ENCODE data around the gene POP4. TPM values are rescaled to one million over a fixed set of nuclear protein-coding genes. Genes with fewer than 3 reads are reported as not detected.
"Not testable (repeated sequence)": the region's sequence is repeated elsewhere in the genome, so short reads cannot be mapped to it uniquely, and the experiment has no call there.

POP4 gene
- total RNA-seq, 1 donor from 2014 or later, result 48.4 TPM

DNA sequence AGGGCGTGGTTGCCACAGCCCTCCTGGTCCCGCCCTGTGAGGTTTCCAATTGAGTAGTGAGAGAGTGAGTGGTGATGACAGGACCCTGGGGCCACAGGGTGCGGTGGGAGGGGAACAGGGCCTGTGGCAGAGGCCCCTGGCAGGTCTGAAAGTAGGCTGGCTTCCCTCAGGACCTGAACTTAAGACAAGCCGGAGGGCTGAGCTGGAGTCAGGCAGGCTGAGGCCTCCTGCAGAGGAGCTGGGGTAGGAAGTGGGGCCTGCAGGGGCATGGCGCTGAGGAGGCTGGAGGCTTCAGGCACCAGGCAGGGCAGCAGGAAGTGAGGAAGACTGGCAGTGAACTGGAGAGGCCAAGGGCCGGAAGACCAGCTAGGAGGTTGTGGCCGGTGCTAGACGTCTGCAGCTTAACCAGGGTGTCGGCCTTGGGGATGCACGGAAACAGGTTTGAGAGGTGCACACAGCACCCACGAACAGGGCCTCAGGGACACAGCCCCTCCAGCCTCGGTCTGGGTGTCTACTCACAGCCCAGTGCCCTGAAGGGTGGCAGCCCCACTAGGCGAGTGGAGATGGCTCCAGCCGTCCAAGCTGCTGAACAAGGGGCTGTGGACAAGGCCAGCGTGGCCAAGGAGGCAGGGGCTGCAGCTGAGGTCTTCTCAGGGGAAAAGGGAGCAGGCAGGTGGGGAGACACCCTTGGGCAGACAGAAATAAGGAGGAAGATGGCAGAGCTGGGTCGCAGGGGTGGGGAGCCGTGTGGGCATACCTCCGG is 17.8 kb downstream of the POP4 start:
- Mint-ChIP-seq H3K4me3 (no peak overlapping the region), H3K27ac (peak overlapping the region; percentile 71)
- DNase-seq (ENCODE audit: extremely low spot score, unreplicated experiment), result no peak

GRCh38 chr19:29624489-29625185 is 18.6 kb downstream of the POP4 start:
- peaks cover 8% of the 10 kb centered on the region for H3K4me1 Mint-ChIP-seq (ENCODE audit: unreplicated experiment)
- H3K9me3 Mint-ChIP-seq, result no peaks in the 10 kb centered on the region
- H3K36me3 Mint-ChIP-seq, result no peaks in the 10 kb centered on the region
- no peak for DNase-seq (ENCODE audit: extremely low spot score, unreplicated experiment)
- H3K27me3 Mint-ChIP-seq, result no peaks in the 10 kb centered on the region
- TF ChIP-seq, protein P1, sequence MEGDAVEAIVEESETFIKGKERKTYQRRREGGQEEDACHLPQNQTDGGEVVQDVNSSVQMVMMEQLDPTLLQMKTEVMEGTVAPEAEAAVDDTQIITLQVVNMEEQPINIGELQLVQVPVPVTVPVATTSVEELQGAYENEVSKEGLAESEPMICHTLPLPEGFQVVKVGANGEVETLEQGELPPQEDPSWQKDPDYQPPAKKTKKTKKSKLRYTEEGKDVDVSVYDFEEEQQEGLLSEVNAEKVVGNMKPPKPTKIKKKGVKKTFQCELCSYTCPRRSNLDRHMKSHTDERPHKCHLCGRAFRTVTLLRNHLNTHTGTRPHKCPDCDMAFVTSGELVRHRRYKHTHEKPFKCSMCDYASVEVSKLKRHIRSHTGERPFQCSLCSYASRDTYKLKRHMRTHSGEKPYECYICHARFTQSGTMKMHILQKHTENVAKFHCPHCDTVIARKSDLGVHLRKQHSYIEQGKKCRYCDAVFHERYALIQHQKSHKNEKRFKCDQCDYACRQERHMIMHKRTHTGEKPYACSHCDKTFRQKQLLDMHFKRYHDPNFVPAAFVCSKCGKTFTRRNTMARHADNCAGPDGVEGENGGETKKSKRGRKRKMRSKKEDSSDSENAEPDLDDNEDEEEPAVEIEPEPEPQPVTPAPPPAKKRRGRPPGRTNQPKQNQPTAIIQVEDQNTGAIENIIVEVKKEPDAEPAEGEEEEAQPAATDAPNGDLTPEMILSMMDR (conservative IDR thresholded peaks at IDR 0.05), result no peak
- H3K4me3 Mint-ChIP-seq, result no peak overlapping the region
- peak overlapping the region; percentile 56 for H3K27ac Mint-ChIP-seq

More for the DNA sequence above, 17.8 kb downstream of the POP4 start:
- H3K9me3 Mint-ChIP-seq, result no peaks in the 10 kb centered on the region
- no peaks in the 10 kb centered on the region for H3K36me3 Mint-ChIP-seq
- H3K4me1 Mint-ChIP-seq (ENCODE audit: unreplicated experiment), result peaks cover 8% of the 10 kb centered on the region
- TF ChIP-seq, protein P1 (conservative IDR thresholded peaks at IDR 0.05), result no peak
- no peaks in the 10 kb centered on the region for H3K27me3 Mint-ChIP-seq

- TF ChIP-seq, protein P1 (conservative IDR thresholded peaks at IDR 0.05), result no peak
- H3K4me1 Mint-ChIP-seq (ENCODE audit: unreplicated experiment), result peaks cover 8% of the 10 kb centered on the region
- peak overlapping the region; percentile 56 for H3K27ac Mint-ChIP-seq
- no peak overlapping the region for H3K4me3 Mint-ChIP-seq
- H3K9me3 Mint-ChIP-seq, result no peaks in the 10 kb centered on the region
- DNase-seq (ENCODE audit: extremely low spot score, unreplicated experiment), result no peak
- H3K27me3 Mint-ChIP-seq, result no peaks in the 10 kb centered on the region
- no peaks in the 10 kb centered on the region for H3K36me3 Mint-ChIP-seq
Observed at GRCh38 chr19:29625186-29625651, 19.1 kb downstream of the POP4 start.

DNA sequence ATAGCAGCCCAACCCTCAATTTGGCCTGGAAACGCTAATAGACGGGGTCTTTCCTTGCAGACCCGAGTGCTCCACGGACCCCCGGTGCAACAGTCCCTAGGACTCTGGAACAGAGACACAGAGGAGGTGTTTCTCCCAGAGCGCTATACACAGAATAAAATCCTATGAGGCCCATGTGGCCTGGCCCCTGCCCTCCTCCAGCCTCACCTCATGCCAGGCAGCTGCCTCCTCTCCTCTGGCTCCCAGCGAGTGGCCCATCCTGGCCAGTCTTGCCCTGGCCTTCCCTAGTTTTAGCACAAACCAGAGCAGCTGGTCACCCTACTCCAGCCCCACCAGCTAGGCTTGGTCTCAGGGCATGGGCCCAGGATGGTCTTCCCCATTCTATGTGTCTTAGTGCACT is 20.3 kb downstream of the POP4 start:
- no peak overlapping the region for H3K27ac Mint-ChIP-seq
- TF ChIP-seq, protein P1 (conservative IDR thresholded peaks at IDR 0.05), result no peak
- no peaks in the 10 kb centered on the region for H3K9me3 Mint-ChIP-seq
- H3K4me3 Mint-ChIP-seq, result no peak overlapping the region
- no peak for DNase-seq (ENCODE audit: extremely low spot score, unreplicated experiment)
- peaks cover 8% of the 10 kb centered on the region for H3K4me1 Mint-ChIP-seq (ENCODE audit: unreplicated experiment)
- no peaks in the 10 kb centered on the region for H3K36me3 Mint-ChIP-seq
- no peaks in the 10 kb centered on the region for H3K27me3 Mint-ChIP-seq

DNA sequence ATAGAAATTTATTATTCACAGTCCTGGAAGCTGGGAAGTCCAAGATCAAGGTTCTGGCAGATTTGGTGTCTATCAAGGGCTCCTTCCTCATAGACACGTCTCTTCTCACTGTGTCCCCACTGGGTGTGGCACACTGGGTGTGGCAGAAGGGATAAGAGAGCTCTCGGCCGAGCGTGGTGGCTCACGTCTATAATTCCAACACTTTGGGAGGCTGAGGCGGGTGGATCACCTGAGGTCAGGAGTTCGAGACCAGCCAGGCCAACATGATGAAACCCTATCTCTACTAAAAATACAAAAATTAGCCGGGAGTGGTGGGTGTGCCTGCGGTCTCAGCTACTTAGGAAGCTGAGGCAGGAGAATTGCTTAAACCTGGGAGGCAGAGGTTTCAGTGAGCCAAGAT is 20.7 kb downstream of the POP4 start:
- not testable (repeated sequence) for DNase-seq (ENCODE audit: extremely low spot score, unreplicated experiment); H3K4me1 Mint-ChIP-seq (ENCODE audit: unreplicated experiment); H3K27me3 Mint-ChIP-seq; H3K9me3 Mint-ChIP-seq; H3K36me3 Mint-ChIP-seq; H3K4me3 Mint-ChIP-seq; H3K27ac Mint-ChIP-seq

Measured in type B pancreatic cell (in vitro differentiated cells).